Neural cell (in vitro differentiated cells): Measurements from ENCODE around the gene FGF1.

Experiments used
- EP300 ChIP-seq: fragments of 450-650 bp; conservative IDR thresholded peaks from 2 replicates; pipeline ENCODE4 v1.6.1; 2014; ENCODE audit warnings: antibody characterized with exemption, mild to moderate bottlenecking, moderate library complexity; ENCODE audit not compliant: poor library complexity, severe bottlenecking
- EZH2 ChIP-seq: fragments of 200-600, 300-800 bp; shearing (Covaris generic), sonication (generic); IDR thresholded peaks from 2 replicates; pipeline ENCODE4 v1.6.1; 2014; ENCODE audit warnings: antibody characterized with exemption, low read length, borderline replicate concordance, mild to moderate bottlenecking; ENCODE audit not compliant: insufficient read depth, poor library complexity, severe bottlenecking
- POLR2AphosphoS5 ChIP-seq: IDR thresholded peaks from 2 replicates; pipeline ENCODE4 v1.6.1; 2012
- RAD21 ChIP-seq: fragments of 450-650 bp; conservative IDR thresholded peaks from 2 replicates; pipeline ENCODE4 v1.6.1; 2014; ENCODE audit warnings: antibody characterized with exemption, mild to moderate bottlenecking, moderate library complexity
- SMC3 ChIP-seq: fragments of 450-650 bp; conservative IDR thresholded peaks from 2 replicates; pipeline ENCODE4 v1.6.1; 2014; ENCODE audit warnings: antibody characterized with exemption, mild to moderate bottlenecking, moderate library complexity; ENCODE audit not compliant: poor library complexity
- TAF1 ChIP-seq: IDR thresholded peaks from 2 replicates; pipeline ENCODE4 v1.6.1; 2012; ENCODE audit warnings: low read depth
- TF ChIP-seq, protein P1 (sequence below): fragments of 450-650 bp; IDR thresholded peaks from 2 replicates; pipeline ENCODE4 v1.5.1; 2014; ENCODE audit warnings: antibody characterized with exemption, mild to moderate bottlenecking, moderate library complexity; ENCODE audit not compliant: poor library complexity, severe bottlenecking
- TF ChIP-seq, protein P2 (sequence below): IDR thresholded peaks from 2 replicates; pipeline ENCODE4 v1.6.1; 2012; ENCODE audit warnings: borderline replicate concordance

DNA sequence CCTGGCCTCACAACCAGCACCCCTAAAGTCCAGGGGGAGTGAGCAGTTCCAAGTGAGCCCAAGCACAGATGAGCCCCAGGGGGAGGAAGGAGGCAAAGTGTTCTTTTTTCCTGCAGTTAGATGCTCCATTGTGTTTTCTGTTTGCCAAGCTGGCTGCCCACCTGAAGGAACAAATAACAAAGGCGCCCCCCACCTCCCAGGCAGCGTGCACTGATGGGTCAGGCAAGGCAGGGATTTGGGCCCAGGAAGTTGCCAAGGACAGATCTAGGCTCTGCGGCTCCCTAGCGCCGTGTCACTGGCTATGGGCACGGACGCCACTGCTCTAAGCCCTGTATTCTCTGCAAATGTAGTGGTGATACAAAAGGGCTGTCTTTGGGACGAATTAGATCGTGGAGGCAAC lies 21.8 kb downstream of the FGF1 start:
- TF ChIP-seq, protein P1, sequence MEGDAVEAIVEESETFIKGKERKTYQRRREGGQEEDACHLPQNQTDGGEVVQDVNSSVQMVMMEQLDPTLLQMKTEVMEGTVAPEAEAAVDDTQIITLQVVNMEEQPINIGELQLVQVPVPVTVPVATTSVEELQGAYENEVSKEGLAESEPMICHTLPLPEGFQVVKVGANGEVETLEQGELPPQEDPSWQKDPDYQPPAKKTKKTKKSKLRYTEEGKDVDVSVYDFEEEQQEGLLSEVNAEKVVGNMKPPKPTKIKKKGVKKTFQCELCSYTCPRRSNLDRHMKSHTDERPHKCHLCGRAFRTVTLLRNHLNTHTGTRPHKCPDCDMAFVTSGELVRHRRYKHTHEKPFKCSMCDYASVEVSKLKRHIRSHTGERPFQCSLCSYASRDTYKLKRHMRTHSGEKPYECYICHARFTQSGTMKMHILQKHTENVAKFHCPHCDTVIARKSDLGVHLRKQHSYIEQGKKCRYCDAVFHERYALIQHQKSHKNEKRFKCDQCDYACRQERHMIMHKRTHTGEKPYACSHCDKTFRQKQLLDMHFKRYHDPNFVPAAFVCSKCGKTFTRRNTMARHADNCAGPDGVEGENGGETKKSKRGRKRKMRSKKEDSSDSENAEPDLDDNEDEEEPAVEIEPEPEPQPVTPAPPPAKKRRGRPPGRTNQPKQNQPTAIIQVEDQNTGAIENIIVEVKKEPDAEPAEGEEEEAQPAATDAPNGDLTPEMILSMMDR: no peak
- TF ChIP-seq EZH2 (no peak), POLR2AphosphoS5 (no peak), EP300 (no peak), RAD21 (no peak), SMC3 (no peak), TAF1 (no peak)
- TF ChIP-seq, protein P2, sequence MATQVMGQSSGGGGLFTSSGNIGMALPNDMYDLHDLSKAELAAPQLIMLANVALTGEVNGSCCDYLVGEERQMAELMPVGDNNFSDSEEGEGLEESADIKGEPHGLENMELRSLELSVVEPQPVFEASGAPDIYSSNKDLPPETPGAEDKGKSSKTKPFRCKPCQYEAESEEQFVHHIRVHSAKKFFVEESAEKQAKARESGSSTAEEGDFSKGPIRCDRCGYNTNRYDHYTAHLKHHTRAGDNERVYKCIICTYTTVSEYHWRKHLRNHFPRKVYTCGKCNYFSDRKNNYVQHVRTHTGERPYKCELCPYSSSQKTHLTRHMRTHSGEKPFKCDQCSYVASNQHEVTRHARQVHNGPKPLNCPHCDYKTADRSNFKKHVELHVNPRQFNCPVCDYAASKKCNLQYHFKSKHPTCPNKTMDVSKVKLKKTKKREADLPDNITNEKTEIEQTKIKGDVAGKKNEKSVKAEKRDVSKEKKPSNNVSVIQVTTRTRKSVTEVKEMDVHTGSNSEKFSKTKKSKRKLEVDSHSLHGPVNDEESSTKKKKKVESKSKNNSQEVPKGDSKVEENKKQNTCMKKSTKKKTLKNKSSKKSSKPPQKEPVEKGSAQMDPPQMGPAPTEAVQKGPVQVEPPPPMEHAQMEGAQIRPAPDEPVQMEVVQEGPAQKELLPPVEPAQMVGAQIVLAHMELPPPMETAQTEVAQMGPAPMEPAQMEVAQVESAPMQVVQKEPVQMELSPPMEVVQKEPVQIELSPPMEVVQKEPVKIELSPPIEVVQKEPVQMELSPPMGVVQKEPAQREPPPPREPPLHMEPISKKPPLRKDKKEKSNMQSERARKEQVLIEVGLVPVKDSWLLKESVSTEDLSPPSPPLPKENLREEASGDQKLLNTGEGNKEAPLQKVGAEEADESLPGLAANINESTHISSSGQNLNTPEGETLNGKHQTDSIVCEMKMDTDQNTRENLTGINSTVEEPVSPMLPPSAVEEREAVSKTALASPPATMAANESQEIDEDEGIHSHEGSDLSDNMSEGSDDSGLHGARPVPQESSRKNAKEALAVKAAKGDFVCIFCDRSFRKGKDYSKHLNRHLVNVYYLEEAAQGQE: no peak
